HepG2 (cell line): ENCODE data around the gene GPS1. TPM values are rescaled to one million over a fixed set of nuclear protein-coding genes. Genes with fewer than 3 reads are reported as not detected.
A peak's percentile ranks its signal among the peaks of the same experiment; 100 is the strongest.

Experiments
- CENPT ChIP-seq: sonication (generic); formaldehyde crosslinking; IDR thresholded peaks from 2 replicates; pipeline ENCODE4 v1.8.0; 2022; ENCODE audit warnings: low read depth, mild to moderate bottlenecking, moderate library complexity, missing genetic modification reagents
- GATA4 ChIP-seq: sonication (generic); IDR thresholded peaks from 2 replicates; pipeline ENCODE4 v1.6.1; 2016; ENCODE audit warnings: antibody characterized with exemption, low read depth, borderline replicate concordance
- KAT2B ChIP-seq: fragments of 150-350 bp; IDR thresholded peaks from 2 replicates; pipeline ENCODE4 v1.6.1; 2014; ENCODE audit warnings: low read depth, low read length, borderline replicate concordance
- KAT8 ChIP-seq: IDR thresholded peaks from 2 replicates; pipeline ENCODE4 v1.6.1; 2016; ENCODE audit warnings: missing genetic modification reagents, missing compliant biosample characterization
- KDM4B ChIP-seq: sonication (generic); formaldehyde crosslinking; IDR thresholded peaks from 2 replicates; pipeline ENCODE4 v1.4.0; 2020; ENCODE audit warnings: missing genetic modification reagents
- PAX8 ChIP-seq: sonication (generic); formaldehyde crosslinking; IDR thresholded peaks from 2 replicates; pipeline ENCODE4 v1.8.0; 2022; ENCODE audit warnings: mild to moderate bottlenecking, missing genetic modification reagents, borderline replicate concordance
- PHF20 ChIP-seq: sonication (generic); formaldehyde crosslinking; IDR thresholded peaks from 2 replicates; pipeline ENCODE4 v1.5.0; 2020; ENCODE audit warnings: mild to moderate bottlenecking, missing genetic modification reagents
- PITX1 ChIP-seq: sonication (generic); formaldehyde crosslinking; IDR thresholded peaks from 2 replicates; pipeline ENCODE4 v1.5.1; 2020; ENCODE audit warnings: mild to moderate bottlenecking, missing genetic modification reagents
- RBFOX2 ChIP-seq: fragments of 200-400 bp; formaldehyde crosslinking; IDR thresholded peaks from 2 replicates; pipeline ENCODE4 v1.6.1; 2017; ENCODE audit warnings: low read depth, mild to moderate bottlenecking, low read length
- SIN3A ChIP-seq: IDR thresholded peaks from 2 replicates; pipeline ENCODE4 v1.6.1; 2011; ENCODE audit warnings: low read depth, mild to moderate bottlenecking, control low read depth, low read length, borderline replicate concordance
- SRY ChIP-seq: sonication (generic); formaldehyde crosslinking; IDR thresholded peaks from 2 replicates; pipeline ENCODE4 v1.8.0; 2022; ENCODE audit warnings: mild to moderate bottlenecking, missing genetic modification reagents
- ZFP1 ChIP-seq: IDR thresholded peaks from 2 replicates; pipeline ENCODE4 v1.6.1; 2016
- ZNF607 ChIP-seq: sonication (generic); formaldehyde crosslinking; IDR thresholded peaks from 2 replicates; pipeline ENCODE4 v1.5.1; 2020; ENCODE audit warnings: missing genetic modification reagents, mild to moderate bottlenecking, borderline replicate concordance
- ZNF782 ChIP-seq: sonication (generic); formaldehyde crosslinking; IDR thresholded peaks from 2 replicates; pipeline ENCODE4 v1.4.0; 2020; ENCODE audit warnings: missing genetic modification reagents, mild to moderate bottlenecking, borderline replicate concordance
- ZNF891 ChIP-seq: sonication (generic); formaldehyde crosslinking; IDR thresholded peaks from 2 replicates; pipeline ENCODE4 v1.5.0; 2020; ENCODE audit warnings: mild to moderate bottlenecking, missing genetic modification reagents
- polyA plus RNA-seq, 8 experiments: library from polyadenylated mRNA; depleted of rRNA in 3 of 8; stranded (reverse) in 7 of 8; unstranded in 1 of 8; fragments of >200 nt; fragmentation: Illumina TruSeq in 4 of 8; extraction: Trizol in 4 of 8; gene quantifications; 2 replicates each; pipeline versions ENCODE4 v1.2.1 to v1.2.3, GENCODE V29; 2011 to 2016; ENCODE audit warnings: low read depth in 4 of 8, missing spikeins in 1 of 8, mixed read lengths in 1 of 8; ENCODE audit not compliant: insufficient read depth in 1 of 8
- total RNA-seq, 5 experiments: library from RNA; depleted of rRNA; stranded (reverse); fragments of >200 nt; fragmentation: Illumina TruSeq; extraction: Trizol; gene quantifications; 2 replicates each; pipeline ENCODE4 v1.2.3, GENCODE V29; 2016; ENCODE audit warnings: low read depth in 1 of 5
- TF ChIP-seq, protein P1 (sequence below), 2 experiments: sonication (generic) in 1 of 2; formaldehyde crosslinking in 1 of 2; IDR thresholded peaks; 2 replicates each; pipeline versions ENCODE4 v1.6.1 to v1.9.0; 2014 to 2022; ENCODE audit warnings: antibody characterized with exemption in 1 of 2, borderline replicate concordance in 1 of 2, inconsistent platforms in 1 of 2, low read depth in 1 of 2, missing genetic modification reagents in 1 of 2
- TF ChIP-seq, protein P2 (sequence below): sonication (generic); formaldehyde crosslinking; IDR thresholded peaks from 2 replicates; pipeline ENCODE4 v1.4.0; 2020; ENCODE audit warnings: missing genetic modification reagents
- TF ChIP-seq, protein P3 (sequence below): sonication (generic); formaldehyde crosslinking; IDR thresholded peaks from 2 replicates; pipeline ENCODE4 v1.4.0; 2020; ENCODE audit warnings: missing genetic modification reagents
- TF ChIP-seq, protein P4 (sequence below): sonication (generic); formaldehyde crosslinking; conservative IDR thresholded peaks from 2 replicates; pipeline ENCODE4 v1.4.0; 2020; ENCODE audit warnings: missing genetic modification reagents

GPS1 gene
- total and polyA plus RNA-seq, 2 of the 13 experiments (the other 11 are each of a cell fraction or from before 2014, with no cell fraction given), result 124 to 128 TPM

DNA sequence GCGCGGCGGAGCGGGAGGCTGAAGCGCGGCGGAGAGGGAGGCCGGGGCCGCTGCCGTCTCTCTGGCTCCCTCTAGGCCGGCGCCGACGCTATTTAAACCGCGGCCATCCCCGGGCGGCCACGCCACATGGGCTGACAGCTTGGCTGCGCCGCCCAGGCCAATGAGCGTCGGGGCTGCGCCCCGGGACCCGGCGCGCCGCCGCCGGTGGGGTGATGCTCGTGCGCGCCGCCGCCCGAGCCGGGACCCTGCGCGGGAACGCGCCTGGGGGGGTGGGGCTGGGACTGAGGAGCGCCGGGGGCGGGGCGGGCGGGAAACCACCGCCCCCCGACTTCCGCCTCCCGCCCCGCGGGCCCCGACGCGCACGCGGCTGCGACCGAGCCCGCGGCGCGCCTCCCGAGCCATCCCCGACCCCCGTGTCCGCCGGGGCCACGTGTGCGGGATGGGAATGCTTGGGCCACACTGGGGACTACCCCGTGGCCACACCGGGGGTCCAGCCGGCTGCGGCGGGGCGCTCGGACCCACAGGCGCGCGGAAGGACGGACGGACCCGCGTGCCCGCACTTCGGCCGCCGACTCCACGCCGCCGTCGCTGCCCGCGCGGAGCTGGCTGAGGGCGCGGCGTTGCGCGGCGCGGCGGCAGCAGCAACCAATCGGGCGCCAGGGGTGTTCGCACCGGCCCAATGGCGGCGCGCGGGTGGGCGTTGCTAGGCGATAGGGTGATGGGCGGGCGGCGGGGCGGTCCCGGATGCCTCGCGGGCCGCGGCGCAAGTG, 46.7 kb downstream of the GPS1 start, which contains the start of gene FASN (continued):
- TF ChIP-seq, protein P1, sequence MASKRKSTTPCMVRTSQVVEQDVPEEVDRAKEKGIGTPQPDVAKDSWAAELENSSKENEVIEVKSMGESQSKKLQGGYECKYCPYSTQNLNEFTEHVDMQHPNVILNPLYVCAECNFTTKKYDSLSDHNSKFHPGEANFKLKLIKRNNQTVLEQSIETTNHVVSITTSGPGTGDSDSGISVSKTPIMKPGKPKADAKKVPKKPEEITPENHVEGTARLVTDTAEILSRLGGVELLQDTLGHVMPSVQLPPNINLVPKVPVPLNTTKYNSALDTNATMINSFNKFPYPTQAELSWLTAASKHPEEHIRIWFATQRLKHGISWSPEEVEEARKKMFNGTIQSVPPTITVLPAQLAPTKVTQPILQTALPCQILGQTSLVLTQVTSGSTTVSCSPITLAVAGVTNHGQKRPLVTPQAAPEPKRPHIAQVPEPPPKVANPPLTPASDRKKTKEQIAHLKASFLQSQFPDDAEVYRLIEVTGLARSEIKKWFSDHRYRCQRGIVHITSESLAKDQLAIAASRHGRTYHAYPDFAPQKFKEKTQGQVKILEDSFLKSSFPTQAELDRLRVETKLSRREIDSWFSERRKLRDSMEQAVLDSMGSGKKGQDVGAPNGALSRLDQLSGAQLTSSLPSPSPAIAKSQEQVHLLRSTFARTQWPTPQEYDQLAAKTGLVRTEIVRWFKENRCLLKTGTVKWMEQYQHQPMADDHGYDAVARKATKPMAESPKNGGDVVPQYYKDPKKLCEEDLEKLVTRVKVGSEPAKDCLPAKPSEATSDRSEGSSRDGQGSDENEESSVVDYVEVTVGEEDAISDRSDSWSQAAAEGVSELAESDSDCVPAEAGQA (IDR thresholded peaks at IDR 0.05; ENCODE audit: low read depth), result 0 out of 2 replicates have a peak, but pooled peaks have one; percentile 48
- TF ChIP-seq, protein P1 (CRISPR knock-in tag; IDR thresholded peaks at IDR 0.05; ENCODE audit: borderline replicate concordance), result peak; percentile 93
- TF ChIP-seq, protein P2, sequence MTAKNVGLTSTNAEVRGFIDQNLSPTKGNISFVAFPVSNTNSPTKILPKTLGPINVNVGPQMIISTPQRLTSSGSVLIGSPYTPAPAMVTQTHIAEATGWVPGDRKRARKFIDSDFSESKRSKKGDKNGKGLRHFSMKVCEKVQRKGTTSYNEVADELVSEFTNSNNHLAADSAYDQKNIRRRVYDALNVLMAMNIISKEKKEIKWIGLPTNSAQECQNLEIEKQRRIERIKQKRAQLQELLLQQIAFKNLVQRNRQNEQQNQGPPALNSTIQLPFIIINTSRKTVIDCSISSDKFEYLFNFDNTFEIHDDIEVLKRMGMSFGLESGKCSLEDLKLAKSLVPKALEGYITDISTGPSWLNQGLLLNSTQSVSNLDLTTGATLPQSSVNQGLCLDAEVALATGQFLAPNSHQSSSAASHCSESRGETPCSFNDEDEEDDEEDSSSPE (CRISPR knock-in tag), result peak; percentile 78
- peak; percentile 46; the same call in 1 of the 2 replicates for TF ChIP-seq PHF20
- peak; percentile 55; the same call in 1 of the 2 replicates for TF ChIP-seq KDM4B (CRISPR knock-in tag)
- 0 out of 2 replicates have a peak, but pooled peaks have one; percentile 67 for TF ChIP-seq SRY
- TF ChIP-seq, protein P3, sequence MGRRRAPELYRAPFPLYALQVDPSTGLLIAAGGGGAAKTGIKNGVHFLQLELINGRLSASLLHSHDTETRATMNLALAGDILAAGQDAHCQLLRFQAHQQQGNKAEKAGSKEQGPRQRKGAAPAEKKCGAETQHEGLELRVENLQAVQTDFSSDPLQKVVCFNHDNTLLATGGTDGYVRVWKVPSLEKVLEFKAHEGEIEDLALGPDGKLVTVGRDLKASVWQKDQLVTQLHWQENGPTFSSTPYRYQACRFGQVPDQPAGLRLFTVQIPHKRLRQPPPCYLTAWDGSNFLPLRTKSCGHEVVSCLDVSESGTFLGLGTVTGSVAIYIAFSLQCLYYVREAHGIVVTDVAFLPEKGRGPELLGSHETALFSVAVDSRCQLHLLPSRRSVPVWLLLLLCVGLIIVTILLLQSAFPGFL (CRISPR knock-in tag), result 0 out of 2 replicates have a peak, but pooled peaks have one; percentile 79
- TF ChIP-seq ZFP1 (CRISPR knock-in tag), result no peak
- TF ChIP-seq ZNF607 (CRISPR knock-in tag), result peak; percentile 62
- TF ChIP-seq SIN3A, result peak; percentile 82; the same call in 1 of the 2 replicates
- TF ChIP-seq ZNF782, result no peak; the same call in 1 of the 2 replicates
- no peak for TF ChIP-seq KAT2B
- TF ChIP-seq, protein P4, sequence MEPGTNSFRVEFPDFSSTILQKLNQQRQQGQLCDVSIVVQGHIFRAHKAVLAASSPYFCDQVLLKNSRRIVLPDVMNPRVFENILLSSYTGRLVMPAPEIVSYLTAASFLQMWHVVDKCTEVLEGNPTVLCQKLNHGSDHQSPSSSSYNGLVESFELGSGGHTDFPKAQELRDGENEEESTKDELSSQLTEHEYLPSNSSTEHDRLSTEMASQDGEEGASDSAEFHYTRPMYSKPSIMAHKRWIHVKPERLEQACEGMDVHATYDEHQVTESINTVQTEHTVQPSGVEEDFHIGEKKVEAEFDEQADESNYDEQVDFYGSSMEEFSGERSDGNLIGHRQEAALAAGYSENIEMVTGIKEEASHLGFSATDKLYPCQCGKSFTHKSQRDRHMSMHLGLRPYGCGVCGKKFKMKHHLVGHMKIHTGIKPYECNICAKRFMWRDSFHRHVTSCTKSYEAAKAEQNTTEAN, result peak; percentile 86
- peak; percentile 9; the same call in 1 of the 2 replicates for TF ChIP-seq ZNF891
- TF ChIP-seq RBFOX2, result peak; percentile 91
- TF ChIP-seq PITX1 (CRISPR knock-in tag), result 0 out of 2 replicates have a peak, but pooled peaks have one; percentile 27
- TF ChIP-seq CENPT, result peak; percentile 80
- peak; percentile 62; the same call in 1 of the 2 replicates for TF ChIP-seq KAT8
- peak; percentile 81 for TF ChIP-seq GATA4
- TF ChIP-seq PAX8, result peak; percentile 86; the same call in 1 of the 2 replicates
